ENCODE measurements around the gene LIPC.

LIPC gene

GRCh38 chr15:58431221-58432149 lies at the start of gene LIPC:
Gene LIPC (plus strand): TSS chr15:58431991. CDS start chr15:58432033, 42 bp downstream.
- no peak for DNase-seq

DNA sequence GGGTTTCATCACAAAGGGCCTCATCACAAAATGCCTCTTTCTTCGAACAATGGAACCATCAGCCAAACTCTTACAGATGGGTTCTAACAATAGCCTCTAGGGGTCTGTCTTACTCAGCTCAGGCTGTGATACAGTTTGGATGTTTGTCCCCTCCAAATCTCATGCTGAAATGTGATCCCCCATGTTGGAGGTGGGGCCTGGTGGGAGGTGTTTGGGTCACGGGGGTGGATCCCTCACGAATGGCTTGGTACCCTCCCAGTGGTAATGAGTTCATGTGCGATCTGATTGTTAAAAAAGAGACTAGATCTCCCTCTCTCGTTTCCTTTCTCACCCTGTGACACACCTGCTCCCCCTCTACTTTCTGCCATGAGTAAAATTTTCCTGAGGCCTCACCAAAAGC lies 47.9 kb upstream of the LIPC start:
- DNase-seq = no peak

DNA sequence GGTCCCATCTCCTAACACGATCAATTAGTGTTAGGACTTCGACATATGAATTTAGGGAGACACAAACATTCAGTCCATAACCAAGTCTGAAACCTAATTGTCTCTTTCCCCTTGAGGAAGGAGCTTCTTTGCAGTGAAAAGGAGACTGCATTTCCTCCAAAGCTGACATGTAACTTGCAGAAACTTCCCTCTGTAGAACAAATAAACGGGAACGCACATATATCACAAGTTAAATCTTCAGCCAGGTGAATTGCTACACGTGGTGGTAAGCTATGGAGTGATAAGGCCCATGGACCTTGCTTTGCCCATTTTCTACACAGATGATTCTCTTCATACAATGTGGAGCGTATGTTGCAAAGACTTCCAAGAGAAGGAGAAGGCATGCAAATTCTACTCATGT lies 47.1 kb upstream of the LIPC start:
- DNase-seq = no peak

- DNase-seq = no peak
Measured at GRCh38 chr15:58386081-58386480, 45.7 kb upstream of the LIPC start.

DNA sequence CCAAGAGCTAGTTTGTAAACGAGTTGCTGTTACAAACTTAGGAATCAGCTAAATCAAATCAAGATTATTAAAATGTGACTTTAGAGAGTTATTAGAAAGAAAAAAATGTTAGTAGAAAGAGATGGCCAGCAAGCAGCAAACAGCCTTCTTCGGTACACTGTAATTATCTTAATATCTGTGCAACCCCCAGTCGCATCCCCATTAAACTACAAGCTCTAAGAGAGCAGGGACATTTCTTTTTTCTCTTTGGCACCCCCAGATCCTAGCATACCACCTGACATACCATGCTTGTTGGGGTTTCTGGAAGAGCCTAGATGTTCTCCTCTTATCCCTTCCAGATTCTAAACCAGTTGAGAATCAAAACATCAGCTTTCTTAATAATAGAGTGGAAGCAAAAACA lies 45.1 kb upstream of the LIPC start:
- DNase-seq = no peak

GRCh38 chr15:58387130-58387529 lies 44.7 kb upstream of the LIPC start:
- DNase-seq = no peak

DNA sequence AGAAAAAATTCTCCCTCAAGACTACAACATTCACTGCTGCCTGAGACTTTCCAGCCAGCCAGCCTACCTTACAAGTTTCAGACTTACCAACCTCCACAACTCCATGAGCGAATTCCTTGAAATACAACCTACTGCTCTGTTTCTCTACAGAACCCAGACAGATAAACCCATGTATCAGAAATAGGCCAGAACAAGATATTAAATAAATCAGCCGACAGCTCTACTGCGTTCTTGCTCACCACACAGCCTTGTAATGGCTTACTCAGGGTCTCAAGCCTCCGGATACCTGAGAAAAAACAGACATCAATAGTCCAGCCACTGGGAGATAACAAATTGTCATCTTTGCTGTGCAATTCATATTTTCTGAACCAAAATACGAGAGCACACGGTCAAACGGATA lies 43.6 kb upstream of the LIPC start:
- DNase-seq = no peak

DNA sequence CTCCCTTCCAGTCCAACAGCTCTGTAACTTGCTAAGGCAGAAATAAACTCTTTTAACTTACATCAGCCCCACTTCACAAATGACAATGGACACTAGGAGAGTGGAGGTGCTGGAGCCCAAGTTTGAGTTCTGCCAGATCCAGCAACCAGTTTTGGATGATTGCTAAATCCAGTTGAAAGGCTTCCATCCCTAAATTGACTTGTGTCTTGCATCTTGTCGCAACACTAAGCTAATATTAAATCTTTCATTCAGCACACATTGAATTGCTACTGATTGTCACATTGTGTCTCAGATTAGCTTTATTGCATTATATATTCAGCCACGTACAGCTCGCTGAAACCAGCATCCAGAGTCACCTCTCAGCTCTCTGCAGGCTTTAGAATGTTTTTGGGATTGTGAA lies 41.7 kb upstream of the LIPC start:
- no peak for DNase-seq

DNA sequence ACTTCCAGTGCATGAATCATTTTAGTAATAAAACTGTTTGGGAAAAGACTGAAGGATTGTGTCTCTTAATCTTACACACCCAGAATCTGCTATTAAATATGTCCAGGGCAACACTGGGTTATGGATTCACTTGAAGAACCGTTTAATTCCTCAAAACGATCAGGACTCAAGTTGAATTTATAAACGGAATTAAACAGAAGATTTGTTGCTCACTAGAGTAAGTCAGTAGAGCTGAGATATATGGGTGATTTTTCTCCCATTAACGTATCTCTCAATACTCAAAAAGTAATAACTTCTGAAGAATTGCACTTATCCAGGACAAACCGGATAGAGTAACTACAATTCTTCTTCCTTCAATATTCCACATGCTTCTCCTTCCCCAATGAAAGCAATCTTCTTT lies 41.1 kb upstream of the LIPC start:
- no peak for DNase-seq

DNA sequence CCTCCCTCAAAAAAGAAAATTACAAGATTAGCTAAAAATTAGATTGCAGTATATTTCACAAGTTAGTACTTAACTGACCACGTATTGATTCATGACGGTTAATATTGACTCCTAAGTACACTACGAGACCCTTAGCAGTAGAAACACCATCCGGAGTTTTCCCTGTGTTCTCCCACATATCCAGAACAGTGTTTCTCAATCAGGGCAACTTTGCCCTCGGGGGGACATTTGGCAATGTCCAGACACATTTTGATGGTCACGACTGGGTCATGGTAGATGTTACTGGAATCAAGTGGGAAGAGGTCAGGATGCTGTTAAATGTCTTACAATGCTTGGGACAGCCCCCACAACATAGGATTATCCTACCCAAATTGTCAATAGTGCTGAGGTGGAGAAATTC lies 40.7 kb upstream of the LIPC start:
- no peak for DNase-seq

DNA sequence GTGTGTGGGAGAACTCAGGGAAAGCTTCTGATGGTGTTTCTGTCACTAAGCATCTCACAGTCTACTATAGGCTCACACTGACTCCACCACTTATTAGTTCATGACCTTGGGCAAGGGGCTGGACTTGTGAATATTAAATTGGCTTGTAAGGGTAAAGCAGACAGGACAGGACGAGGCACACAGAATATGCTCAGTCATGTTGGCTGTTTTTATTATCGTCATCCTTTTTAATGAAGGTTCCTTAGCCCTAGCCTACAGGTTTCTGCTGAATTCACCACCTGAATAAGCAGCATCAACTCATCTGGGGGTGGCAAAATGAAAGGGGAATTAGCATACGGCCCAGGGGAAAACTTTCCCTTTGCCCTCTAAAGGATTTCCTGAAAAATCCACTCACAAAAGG lies 39.6 kb upstream of the LIPC start:
- DNase-seq = no peak

DNA sequence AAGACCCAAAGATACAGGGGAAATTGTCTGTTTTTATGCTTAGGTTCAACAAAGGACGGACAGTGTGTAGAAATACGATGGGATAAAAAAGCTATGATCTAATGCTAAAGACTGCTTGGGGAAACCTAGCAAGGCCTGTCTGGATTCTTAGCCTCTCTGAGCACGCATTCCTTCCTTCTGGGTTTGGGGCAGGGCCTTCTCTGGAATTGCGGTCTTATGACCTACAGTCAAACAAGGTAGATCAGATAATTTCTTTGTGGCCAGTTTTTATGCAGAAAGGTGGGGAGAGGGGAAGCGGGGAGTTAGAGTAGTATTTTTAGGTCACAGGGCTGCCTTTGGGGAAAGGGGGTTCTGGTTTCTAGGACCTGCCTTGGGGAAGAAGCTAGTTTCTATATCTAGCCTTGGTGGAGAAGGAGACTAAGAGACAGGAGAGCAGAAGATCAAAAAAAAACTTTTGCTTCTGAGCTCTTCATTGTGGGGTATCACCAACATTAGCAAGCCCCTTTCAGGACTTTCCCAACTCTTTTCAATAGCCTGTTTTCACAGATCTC lies 39.1 kb upstream of the LIPC start:
- no peak for DNase-seq

DNA sequence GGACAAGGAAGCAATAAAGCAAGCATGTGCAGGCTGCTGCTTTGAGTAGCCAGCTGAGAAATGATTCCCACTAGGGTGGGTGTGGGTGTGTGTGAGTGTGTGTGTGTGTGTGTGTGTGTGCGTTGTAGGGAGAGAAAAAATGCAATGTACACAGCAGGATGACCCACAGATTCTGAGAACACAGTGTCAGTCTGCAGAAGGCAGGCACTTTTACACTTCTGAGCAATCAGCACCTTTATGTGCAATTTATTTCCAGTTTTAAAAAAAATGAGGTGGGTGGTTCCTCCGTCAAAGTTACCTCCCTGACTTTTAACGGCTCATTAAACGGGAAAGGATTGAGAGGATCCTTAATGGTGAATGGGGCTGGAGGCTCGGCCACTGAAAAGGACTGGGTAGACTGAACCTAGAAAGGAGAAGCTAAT lies 38.5 kb upstream of the LIPC start:
- DNase-seq = no peak

GRCh38 chr15:58396181-58396580 lies 35.6 kb upstream of the LIPC start:
- no peak for DNase-seq

GRCh38 chr15:58398071-58398470 lies 33.7 kb upstream of the LIPC start:
- no peak for DNase-seq

GRCh38 chr15:58398643-58399042 lies 33.1 kb upstream of the LIPC start:
- DNase-seq = no peak

- no peak for DNase-seq
Measured at GRCh38 chr15:58399739-58400138, 32.1 kb upstream of the LIPC start.

GRCh38 chr15:58401276-58401675 lies 30.5 kb upstream of the LIPC start:
- DNase-seq = no peak

DNA sequence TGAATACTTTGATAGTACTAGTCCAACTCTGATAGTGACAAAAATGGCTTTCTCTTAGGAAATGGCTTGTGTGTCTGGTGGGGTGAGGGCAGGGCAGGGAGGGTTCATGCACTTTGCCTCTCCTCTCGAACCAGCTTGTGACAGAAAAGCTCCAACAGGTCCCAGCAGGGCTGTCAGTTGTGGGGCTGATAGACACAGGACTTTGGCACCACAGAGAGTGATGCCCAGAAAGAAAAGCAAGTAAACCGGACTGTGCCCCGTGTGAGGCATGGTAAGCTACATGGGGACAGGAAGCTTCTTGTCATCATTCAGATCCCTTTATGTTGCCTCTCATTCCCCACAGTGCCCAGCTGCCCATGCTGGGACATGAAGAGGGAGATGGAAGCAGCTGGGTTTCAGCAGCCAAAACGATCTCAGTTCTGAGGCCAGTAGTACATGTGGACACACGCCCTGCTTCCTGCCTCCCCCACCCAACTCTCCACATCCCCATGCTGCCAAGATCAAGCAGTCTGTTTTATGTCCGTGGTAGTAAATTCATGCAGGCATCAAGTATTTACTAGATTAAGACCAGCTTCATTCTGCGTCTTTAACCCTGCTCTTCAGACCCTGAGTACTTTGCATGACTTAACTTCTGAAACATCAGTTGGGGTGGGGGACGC lies 29.7 kb upstream of the LIPC start:
- no peak for DNase-seq

GRCh38 chr15:58403581-58403980 lies 28.2 kb upstream of the LIPC start:
- DNase-seq = no peak

DNA sequence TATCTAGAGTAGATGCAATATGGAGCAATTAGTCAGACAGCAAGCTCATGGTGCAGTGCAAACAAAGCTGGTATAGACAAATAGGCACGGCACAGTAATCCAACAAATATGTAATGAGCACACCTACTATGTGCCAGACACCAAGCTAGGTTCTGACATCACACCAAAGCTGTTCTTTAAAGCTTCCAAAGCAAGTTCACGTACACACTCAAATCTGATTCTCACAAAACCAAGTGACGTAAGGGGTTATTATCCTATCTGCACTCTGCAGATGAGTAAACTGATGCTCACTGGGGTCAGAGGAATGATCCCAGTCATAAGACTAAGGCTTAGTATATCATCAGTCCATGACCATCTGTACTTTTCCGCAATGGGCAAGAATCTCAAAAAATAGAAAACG lies 27.8 kb upstream of the LIPC start:
- DNase-seq = no peak

GRCh38 chr15:58404722-58405121 lies 27.1 kb upstream of the LIPC start:
- no peak for DNase-seq

GRCh38 chr15:58405865-58406264 lies 25.9 kb upstream of the LIPC start:
- no peak for DNase-seq

DNA sequence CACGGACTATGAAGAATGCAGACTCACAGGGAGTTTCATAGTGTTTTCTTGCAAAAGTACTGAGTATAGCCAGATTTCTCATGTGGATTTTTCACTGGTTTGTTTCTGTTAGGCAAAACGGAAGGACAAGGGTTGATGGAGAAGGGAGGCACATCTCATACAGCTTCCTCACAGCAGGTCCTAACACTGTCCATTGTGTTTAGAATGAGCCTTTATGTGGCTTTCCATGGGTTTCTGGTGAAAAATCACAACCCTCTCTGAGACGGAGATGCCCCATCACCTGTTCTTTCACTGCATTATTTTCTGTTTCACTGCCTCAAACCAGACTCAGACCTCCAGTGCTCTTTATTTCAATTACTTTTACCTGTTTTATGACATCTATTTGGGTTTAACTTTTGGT lies 25.0 kb upstream of the LIPC start:
- DNase-seq = no peak
